HEK293 (cell line): ENCODE measurements around the gene THSD4.

Experiments
- CTCF ChIA-PET: fragments of 350-600 bp; formaldehyde crosslinking; extraction: SDS; loops from one replicate; lab custom pipeline; 2021; ENCODE audit warnings: antibody characterized with exemption; lab: Yijun Ruan, JAX
- POLR2A ChIA-PET: fragments of 300-600 bp; formaldehyde crosslinking; extraction: SDS; loops from one replicate; lab custom pipeline; 2020; ENCODE audit warnings: antibody characterized with exemption, inconsistent platforms; lab: Yijun Ruan, JAX
- H3K27ac ChIP-seq: fragments of 200-500 bp; sonication (Bioruptor generic); 2 replicates; pipeline ENCODE4 v1.5.1; 2014; ENCODE audit warnings: low read depth, low read length, control low read depth, inconsistent platforms; ENCODE audit errors: extremely low read depth
- H3K36me3 ChIP-seq, 2 experiments: fragments of 200-500 bp in 1 of 2; sonication (Bioruptor generic) in 1 of 2; 1 replicate in 1 of 2; 2 replicates in 1 of 2; pipeline ENCODE4 v1.5.1; 2014 to 2017; ENCODE audit warnings: inconsistent platforms in 2 of 2, low read length in 2 of 2; ENCODE audit not compliant: control insufficient read depth in 2 of 2, insufficient read depth in 1 of 2
- H3K4me1 ChIP-seq: fragments of 200-500 bp; sonication (Bioruptor generic); 2 replicates; pipeline ENCODE4 v1.5.1; 2014; ENCODE audit warnings: mild to moderate bottlenecking, low read length, inconsistent platforms; ENCODE audit not compliant: control insufficient read depth, insufficient read depth
- H3K4me3 ChIP-seq: 2 replicates; pipeline ENCODE4 v1.5.1; 2011; ENCODE audit warnings: low read depth, mild to moderate bottlenecking, control low read depth, low read length, moderate library complexity
- H3K9me3 ChIP-seq: fragments of 200-500 bp; sonication (Bioruptor generic); 2 replicates; pipeline ENCODE4 v1.5.1; 2014; ENCODE audit warnings: low read depth, low read length, inconsistent platforms; ENCODE audit not compliant: control insufficient read depth, insufficient read depth
- EGR2 ChIP-seq: fragments of 450-650 bp; formaldehyde crosslinking; IDR thresholded peaks from 2 replicates; pipeline ENCODE4 v1.5.1; 2016; ENCODE audit warnings: low read depth, missing biosample characterization, missing genetic modification characterization
- GLI2 ChIP-seq: fragments of 450-650 bp; formaldehyde crosslinking; IDR thresholded peaks from 2 replicates; pipeline ENCODE4; 2017; ENCODE audit warnings: missing biosample characterization, missing genetic modification characterization, low read depth, borderline replicate concordance
- KLF8 ChIP-seq: fragments of 450-650 bp; formaldehyde crosslinking; IDR thresholded peaks from 2 replicates; pipeline ENCODE4 v1.5.1; 2016; ENCODE audit warnings: missing biosample characterization, missing genetic modification characterization
- MEIS1 ChIP-seq: sonication (generic); formaldehyde crosslinking; IDR thresholded peaks from 2 replicates; pipeline ENCODE4 v1.8.1; 2022; ENCODE audit warnings: missing genetic modification reagents, mild to moderate bottlenecking, borderline replicate concordance
- RBAK ChIP-seq: fragments of 450-650 bp; formaldehyde crosslinking; IDR thresholded peaks from 2 replicates; pipeline ENCODE4 v1.5.1; 2016; ENCODE audit warnings: missing biosample characterization, missing genetic modification characterization
- SP7 ChIP-seq: fragments of 450-650 bp; formaldehyde crosslinking; IDR thresholded peaks from 2 replicates; pipeline ENCODE4 v1.5.1; 2016; ENCODE audit warnings: missing biosample characterization, missing genetic modification characterization
- TRIM28 ChIP-seq: IDR thresholded peaks from 2 replicates; pipeline ENCODE4 v1.6.1; 2011; ENCODE audit warnings: low read length, control low read depth, borderline replicate concordance
- ZFHX2 ChIP-seq: fragments of 450-650 bp; formaldehyde crosslinking; conservative IDR thresholded peaks from 2 replicates; pipeline ENCODE4 v1.5.1; 2016; ENCODE audit warnings: missing biosample characterization, missing genetic modification characterization
- ZFP3 ChIP-seq: fragments of 450-650 bp; formaldehyde crosslinking; IDR thresholded peaks from 2 replicates; pipeline ENCODE4 v1.5.1; 2016; ENCODE audit warnings: low read depth, missing biosample characterization, missing genetic modification characterization
- ZNF133 ChIP-seq: fragments of 450-650 bp; formaldehyde crosslinking; IDR thresholded peaks from 2 replicates; pipeline ENCODE4 v1.5.1; 2016; ENCODE audit warnings: missing biosample characterization, missing genetic modification characterization
- ZNF138 ChIP-seq: fragments of 450-650 bp; formaldehyde crosslinking; IDR thresholded peaks from 2 replicates; pipeline ENCODE4 v1.5.1; 2016; ENCODE audit warnings: missing biosample characterization, missing genetic modification characterization, borderline replicate concordance
- ZNF16 ChIP-seq: fragments of 450-650 bp; formaldehyde crosslinking; IDR thresholded peaks from 2 replicates; pipeline ENCODE4 v1.5.1; 2016; ENCODE audit warnings: low read depth, missing biosample characterization, missing genetic modification characterization
- ZNF169 ChIP-seq: fragments of 450-650 bp; formaldehyde crosslinking; IDR thresholded peaks from 2 replicates; pipeline ENCODE4 v1.5.1; 2016; ENCODE audit warnings: missing biosample characterization, missing genetic modification characterization
- ZNF214 ChIP-seq: fragments of 450-650 bp; formaldehyde crosslinking; IDR thresholded peaks from 2 replicates; pipeline ENCODE4 v1.5.1; 2017; ENCODE audit warnings: missing biosample characterization, mild to moderate bottlenecking, missing genetic modification characterization, borderline replicate concordance
- ZNF335 ChIP-seq: fragments of 450-650 bp; formaldehyde crosslinking; conservative IDR thresholded peaks from 2 replicates; pipeline ENCODE4 v1.5.1; 2016; ENCODE audit warnings: missing biosample characterization, missing genetic modification characterization
- ZNF426 ChIP-seq: fragments of 450-650 bp; formaldehyde crosslinking; IDR thresholded peaks from 2 replicates; pipeline ENCODE4 v1.5.1; 2017; ENCODE audit warnings: missing biosample characterization, missing genetic modification characterization, mild to moderate bottlenecking, inconsistent platforms, moderate library complexity
- ZNF521 ChIP-seq: fragments of 450-650 bp; formaldehyde crosslinking; IDR thresholded peaks from 2 replicates; pipeline ENCODE4 v1.5.1; 2017; ENCODE audit warnings: missing biosample characterization, mild to moderate bottlenecking, missing genetic modification characterization
- ZNF658 ChIP-seq: fragments of 450-650 bp; formaldehyde crosslinking; IDR thresholded peaks from 2 replicates; pipeline ENCODE4; 2016; ENCODE audit warnings: missing biosample characterization, missing genetic modification characterization
- ZNF768 ChIP-seq: fragments of 450-650 bp; formaldehyde crosslinking; IDR thresholded peaks from 2 replicates; pipeline ENCODE4 v1.5.1; 2018; ENCODE audit warnings: missing biosample characterization, mild to moderate bottlenecking, missing genetic modification characterization
- ZNF785 ChIP-seq: fragments of 450-650 bp; formaldehyde crosslinking; IDR thresholded peaks from 2 replicates; pipeline ENCODE4 v1.5.1; 2016; ENCODE audit warnings: missing biosample characterization, missing genetic modification characterization
- ZSCAN16 ChIP-seq: fragments of 450-650 bp; formaldehyde crosslinking; IDR thresholded peaks from 2 replicates; pipeline ENCODE4 v1.5.1; 2016; ENCODE audit warnings: missing biosample characterization, missing genetic modification characterization
- ZSCAN23 ChIP-seq: fragments of 450-650 bp; formaldehyde crosslinking; IDR thresholded peaks from 2 replicates; pipeline ENCODE4 v1.5.1; 2016; ENCODE audit warnings: missing biosample characterization, missing genetic modification characterization
- TF ChIP-seq, protein P1 (sequence below): fragments of 450-650 bp; formaldehyde crosslinking; IDR thresholded peaks from 2 replicates; pipeline ENCODE4 v1.5.1; 2017; ENCODE audit warnings: missing biosample characterization, missing genetic modification characterization
- TF ChIP-seq, protein P2 (sequence below): fragments of 450-650 bp; formaldehyde crosslinking; IDR thresholded peaks from 2 replicates; pipeline ENCODE4 v1.5.1; 2017; ENCODE audit warnings: missing biosample characterization, missing genetic modification characterization
- TF ChIP-seq, protein P3 (sequence below): fragments of 450-650 bp; formaldehyde crosslinking; IDR thresholded peaks from 2 replicates; pipeline ENCODE4 v1.5.1; 2016; ENCODE audit warnings: missing biosample characterization, missing genetic modification characterization, borderline replicate concordance
- TF ChIP-seq, protein P4 (sequence below): fragments of 450-650 bp; formaldehyde crosslinking; conservative IDR thresholded peaks from 2 replicates; pipeline ENCODE4 v1.5.1; 2016; ENCODE audit warnings: low read depth, missing biosample characterization, missing genetic modification characterization

Gene THSD4

DNA sequence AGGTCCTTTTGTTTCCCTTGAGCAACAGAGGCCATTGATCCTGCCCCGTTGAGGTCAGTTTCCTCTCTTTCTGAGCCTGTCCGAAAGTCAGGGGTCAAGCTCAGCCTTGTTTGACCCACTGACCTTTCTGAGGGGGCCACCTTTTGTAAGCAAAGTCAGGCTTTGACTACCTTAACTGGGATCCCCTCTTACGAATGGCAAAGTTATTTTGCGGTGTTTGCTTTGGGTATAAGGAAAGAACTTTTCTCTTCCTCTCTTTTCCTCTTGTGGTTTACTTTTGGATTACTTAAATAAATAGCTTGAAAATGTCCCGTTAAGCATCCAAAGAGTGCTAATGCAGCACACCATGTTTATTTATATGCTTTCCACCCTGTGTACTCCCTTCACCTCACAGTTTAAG, 340.6 kb downstream of the THSD4 start:
- no peak for TF ChIP-seq ZNF426 (tag by site-specific recombination)
- TF ChIP-seq, protein P1, sequence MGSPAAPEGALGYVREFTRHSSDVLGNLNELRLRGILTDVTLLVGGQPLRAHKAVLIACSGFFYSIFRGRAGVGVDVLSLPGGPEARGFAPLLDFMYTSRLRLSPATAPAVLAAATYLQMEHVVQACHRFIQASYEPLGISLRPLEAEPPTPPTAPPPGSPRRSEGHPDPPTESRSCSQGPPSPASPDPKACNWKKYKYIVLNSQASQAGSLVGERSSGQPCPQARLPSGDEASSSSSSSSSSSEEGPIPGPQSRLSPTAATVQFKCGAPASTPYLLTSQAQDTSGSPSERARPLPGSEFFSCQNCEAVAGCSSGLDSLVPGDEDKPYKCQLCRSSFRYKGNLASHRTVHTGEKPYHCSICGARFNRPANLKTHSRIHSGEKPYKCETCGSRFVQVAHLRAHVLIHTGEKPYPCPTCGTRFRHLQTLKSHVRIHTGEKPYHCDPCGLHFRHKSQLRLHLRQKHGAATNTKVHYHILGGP = no peak
- no peak for TF ChIP-seq ZSCAN23 (tag by site-specific recombination)
- TF ChIP-seq GLI2 (tag by site-specific recombination) = no peak
- no peak for TF ChIP-seq ZNF16
- TF ChIP-seq ZNF133 (tag by site-specific recombination) = no peak
- TF ChIP-seq SP7 (tag by site-specific recombination) = no peak
- TF ChIP-seq KLF8 (tag by site-specific recombination) = no peak
- TF ChIP-seq, protein P2, sequence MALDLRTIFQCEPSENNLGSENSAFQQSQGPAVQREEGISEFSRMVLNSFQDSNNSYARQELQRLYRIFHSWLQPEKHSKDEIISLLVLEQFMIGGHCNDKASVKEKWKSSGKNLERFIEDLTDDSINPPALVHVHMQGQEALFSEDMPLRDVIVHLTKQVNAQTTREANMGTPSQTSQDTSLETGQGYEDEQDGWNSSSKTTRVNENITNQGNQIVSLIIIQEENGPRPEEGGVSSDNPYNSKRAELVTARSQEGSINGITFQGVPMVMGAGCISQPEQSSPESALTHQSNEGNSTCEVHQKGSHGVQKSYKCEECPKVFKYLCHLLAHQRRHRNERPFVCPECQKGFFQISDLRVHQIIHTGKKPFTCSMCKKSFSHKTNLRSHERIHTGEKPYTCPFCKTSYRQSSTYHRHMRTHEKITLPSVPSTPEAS (tag by site-specific recombination) = no peak
- TF ChIP-seq ZSCAN16 = no peak
- TF ChIP-seq ZNF658 (tag by site-specific recombination) = no peak
- TF ChIP-seq, protein P3, sequence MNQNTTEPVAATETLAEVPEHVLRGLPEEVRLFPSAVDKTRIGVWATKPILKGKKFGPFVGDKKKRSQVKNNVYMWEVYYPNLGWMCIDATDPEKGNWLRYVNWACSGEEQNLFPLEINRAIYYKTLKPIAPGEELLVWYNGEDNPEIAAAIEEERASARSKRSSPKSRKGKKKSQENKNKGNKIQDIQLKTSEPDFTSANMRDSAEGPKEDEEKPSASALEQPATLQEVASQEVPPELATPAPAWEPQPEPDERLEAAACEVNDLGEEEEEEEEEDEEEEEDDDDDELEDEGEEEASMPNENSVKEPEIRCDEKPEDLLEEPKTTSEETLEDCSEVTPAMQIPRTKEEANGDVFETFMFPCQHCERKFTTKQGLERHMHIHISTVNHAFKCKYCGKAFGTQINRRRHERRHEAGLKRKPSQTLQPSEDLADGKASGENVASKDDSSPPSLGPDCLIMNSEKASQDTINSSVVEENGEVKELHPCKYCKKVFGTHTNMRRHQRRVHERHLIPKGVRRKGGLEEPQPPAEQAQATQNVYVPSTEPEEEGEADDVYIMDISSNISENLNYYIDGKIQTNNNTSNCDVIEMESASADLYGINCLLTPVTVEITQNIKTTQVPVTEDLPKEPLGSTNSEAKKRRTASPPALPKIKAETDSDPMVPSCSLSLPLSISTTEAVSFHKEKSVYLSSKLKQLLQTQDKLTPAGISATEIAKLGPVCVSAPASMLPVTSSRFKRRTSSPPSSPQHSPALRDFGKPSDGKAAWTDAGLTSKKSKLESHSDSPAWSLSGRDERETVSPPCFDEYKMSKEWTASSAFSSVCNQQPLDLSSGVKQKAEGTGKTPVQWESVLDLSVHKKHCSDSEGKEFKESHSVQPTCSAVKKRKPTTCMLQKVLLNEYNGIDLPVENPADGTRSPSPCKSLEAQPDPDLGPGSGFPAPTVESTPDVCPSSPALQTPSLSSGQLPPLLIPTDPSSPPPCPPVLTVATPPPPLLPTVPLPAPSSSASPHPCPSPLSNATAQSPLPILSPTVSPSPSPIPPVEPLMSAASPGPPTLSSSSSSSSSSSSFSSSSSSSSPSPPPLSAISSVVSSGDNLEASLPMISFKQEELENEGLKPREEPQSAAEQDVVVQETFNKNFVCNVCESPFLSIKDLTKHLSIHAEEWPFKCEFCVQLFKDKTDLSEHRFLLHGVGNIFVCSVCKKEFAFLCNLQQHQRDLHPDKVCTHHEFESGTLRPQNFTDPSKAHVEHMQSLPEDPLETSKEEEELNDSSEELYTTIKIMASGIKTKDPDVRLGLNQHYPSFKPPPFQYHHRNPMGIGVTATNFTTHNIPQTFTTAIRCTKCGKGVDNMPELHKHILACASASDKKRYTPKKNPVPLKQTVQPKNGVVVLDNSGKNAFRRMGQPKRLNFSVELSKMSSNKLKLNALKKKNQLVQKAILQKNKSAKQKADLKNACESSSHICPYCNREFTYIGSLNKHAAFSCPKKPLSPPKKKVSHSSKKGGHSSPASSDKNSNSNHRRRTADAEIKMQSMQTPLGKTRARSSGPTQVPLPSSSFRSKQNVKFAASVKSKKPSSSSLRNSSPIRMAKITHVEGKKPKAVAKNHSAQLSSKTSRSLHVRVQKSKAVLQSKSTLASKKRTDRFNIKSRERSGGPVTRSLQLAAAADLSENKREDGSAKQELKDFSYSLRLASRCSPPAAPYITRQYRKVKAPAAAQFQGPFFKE (tag by site-specific recombination) = no peak
- no peak for TF ChIP-seq ZNF768
- Histone ChIP-seq H3K9me3 (no peaks in the 10 kb centered on the region), H3K36me3 (no peaks in the 10 kb centered on the region), H3K4me3 (no peak overlapping the region), H3K27ac (no peak overlapping the region), H3K4me1 (peaks cover 20% of the 10 kb centered on the region)
- POLR2A ChIA-PET = no interaction called here
- CTCF ChIA-PET = interaction anchor here (0.6 to 0.8 kb wide), 4 partner anchors 21 to 308 kb away, joined by 3 to 4 read pairs (median 3); no protein-coding TSS in a partner anchor

- no peak overlapping the region for H3K27ac ChIP-seq
- no peak overlapping the region for H3K4me3 ChIP-seq
- ChIA-PET POLR2A (no interaction called here), CTCF (interaction anchor here (0.6 to 0.8 kb wide), 4 partner anchors 21 to 309 kb away, joined by 3 to 4 read pairs (median 3); no protein-coding TSS in a partner anchor)
- H3K36me3 ChIP-seq = no peaks in the 10 kb centered on the region
- H3K9me3 ChIP-seq = no peaks in the 10 kb centered on the region
- peaks cover 20% of the 10 kb centered on the region for H3K4me1 ChIP-seq
- TF ChIP-seq ZNF169 (no peak), ZNF521 (tag by site-specific recombination) (no peak), EGR2 (no peak), RBAK (no peak), ZFP3 (no peak), ZNF138 (tag by site-specific recombination) (no peak), ZNF214 (tag by site-specific recombination) (no peak), ZFHX2 (no peak), ZNF335 (tag by site-specific recombination) (no peak), ZNF785 (tag by site-specific recombination) (no peak), TRIM28 (no peak), MEIS1 (CRISPR knock-in tag) (no peak)
- TF ChIP-seq, protein P4, sequence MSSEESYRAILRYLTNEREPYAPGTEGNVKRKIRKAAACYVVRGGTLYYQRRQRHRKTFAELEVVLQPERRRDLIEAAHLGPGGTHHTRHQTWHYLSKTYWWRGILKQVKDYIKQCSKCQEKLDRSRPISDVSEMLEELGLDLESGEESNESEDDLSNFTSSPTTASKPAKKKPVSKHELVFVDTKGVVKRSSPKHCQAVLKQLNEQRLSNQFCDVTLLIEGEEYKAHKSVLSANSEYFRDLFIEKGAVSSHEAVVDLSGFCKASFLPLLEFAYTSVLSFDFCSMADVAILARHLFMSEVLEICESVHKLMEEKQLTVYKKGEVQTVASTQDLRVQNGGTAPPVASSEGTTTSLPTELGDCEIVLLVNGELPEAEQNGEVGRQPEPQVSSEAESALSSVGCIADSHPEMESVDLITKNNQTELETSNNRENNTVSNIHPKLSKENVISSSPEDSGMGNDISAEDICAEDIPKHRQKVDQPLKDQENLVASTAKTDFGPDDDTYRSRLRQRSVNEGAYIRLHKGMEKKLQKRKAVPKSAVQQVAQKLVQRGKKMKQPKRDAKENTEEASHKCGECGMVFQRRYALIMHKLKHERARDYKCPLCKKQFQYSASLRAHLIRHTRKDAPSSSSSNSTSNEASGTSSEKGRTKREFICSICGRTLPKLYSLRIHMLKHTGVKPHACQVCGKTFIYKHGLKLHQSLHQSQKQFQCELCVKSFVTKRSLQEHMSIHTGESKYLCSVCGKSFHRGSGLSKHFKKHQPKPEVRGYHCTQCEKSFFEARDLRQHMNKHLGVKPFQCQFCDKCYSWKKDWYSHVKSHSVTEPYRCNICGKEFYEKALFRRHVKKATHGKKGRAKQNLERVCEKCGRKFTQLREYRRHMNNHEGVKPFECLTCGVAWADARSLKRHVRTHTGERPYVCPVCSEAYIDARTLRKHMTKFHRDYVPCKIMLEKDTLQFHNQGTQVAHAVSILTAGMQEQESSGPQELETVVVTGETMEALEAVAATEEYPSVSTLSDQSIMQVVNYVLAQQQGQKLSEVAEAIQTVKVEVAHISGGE (tag by site-specific recombination) = no peak
Observed at GRCh38 chr15:71456362-71456761, 341.1 kb downstream of the THSD4 start.
